ENCODE measurements around the gene ZNF724.

Gene ZNF724

DNA sequence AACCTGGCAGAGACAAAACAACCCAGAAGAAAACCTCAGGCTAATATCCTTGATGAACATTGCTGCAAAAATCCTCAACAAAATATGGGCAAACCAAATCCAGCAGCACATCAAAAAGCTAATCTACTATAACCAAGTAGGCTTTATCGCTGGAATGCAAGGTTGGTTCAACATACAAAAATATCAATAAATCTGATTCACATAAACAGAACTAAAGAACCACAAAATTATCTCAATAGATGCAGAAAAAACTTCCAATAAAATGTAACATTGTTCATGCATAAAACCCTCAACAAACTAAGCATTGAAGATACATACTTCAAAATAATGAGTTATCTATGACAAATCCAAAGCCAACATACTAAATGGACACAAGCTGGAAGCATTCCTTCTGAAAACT, 8.8 kb downstream of the ZNF724 start:
- DNase-seq (ENCODE audit: low read depth) = no peak

DNA sequence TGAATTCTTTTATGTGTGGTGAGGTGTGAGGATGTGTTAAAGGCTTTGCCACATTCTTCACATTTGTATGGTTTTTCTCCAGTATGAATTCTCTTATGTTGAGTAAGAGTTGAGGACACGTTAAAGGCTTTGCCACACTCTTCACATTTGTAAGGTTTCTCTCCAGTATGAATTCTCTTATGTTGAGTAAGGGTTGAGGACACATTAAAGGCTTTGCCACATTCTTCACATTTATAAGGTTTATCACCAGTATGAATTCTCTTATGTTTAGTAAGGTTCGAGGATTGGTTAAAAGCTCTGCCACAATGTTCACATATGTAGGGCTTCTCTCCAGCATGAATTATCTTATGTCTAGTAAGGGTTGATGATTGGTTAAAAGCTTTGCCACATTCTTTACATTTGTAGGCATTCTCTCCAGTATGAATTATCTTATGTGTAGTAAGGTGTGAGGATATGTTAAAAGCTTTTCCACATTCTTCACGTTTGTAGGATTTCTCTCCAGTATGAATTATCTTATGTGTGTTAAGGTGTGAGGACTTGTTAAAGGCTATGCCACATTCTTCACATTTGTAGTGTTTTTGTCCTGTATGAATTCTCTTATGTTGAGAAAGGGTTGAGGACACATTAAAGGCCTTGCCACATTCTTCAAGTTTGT, 27.1 kb downstream of the ZNF724 start:
- no peak for DNase-seq (ENCODE audit: low read depth)

DNA sequence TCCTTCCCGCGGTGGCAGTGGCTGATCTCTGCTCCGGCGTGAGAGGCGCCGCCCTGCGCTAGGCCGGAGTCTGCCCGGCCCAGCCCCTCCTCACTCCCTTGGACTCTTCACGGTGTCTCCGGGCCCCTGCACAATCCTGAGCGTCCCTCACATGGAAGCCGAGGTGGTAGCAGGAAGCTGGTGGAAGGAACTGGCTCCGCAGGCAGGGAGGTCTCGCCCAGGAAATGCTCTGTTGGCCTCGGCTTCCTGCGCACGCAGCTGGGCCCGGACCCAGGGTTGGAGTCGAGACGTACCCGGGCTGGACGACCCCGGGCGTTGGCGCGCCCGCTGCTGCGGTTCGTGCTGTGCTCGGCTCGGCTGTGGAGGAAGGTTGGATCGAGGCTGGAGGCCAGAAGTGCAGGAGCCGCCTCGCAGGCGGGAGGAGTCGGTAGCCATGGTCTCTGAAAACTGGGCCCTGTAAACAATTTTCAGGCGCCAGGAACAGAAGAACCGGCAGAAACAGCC, 46.3 kb downstream of the ZNF724 start:
- no peak for DNase-seq (ENCODE audit: low read depth)

DNA sequence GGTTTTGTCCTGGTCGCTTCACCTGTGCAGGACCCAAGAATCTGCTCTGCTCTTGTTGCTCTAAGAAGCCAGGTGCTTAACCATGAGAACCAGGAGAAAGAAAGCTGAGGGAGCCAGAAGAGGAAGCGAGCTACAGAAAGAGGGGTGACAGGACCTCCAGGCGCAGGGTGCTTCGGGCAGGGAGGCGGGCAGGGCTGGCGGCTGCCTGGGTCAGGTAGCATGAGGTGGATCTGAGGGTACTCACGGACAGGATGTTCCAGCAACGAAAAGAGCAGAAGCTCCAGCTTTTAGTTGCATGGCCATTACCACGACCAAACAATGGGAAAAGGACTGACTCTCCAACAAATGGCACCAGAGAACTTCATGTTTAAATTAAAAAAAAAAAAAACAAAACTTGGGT, 59.9 kb downstream of the ZNF724 start:
- DNase-seq (ENCODE audit: low read depth) = no peak

DNA sequence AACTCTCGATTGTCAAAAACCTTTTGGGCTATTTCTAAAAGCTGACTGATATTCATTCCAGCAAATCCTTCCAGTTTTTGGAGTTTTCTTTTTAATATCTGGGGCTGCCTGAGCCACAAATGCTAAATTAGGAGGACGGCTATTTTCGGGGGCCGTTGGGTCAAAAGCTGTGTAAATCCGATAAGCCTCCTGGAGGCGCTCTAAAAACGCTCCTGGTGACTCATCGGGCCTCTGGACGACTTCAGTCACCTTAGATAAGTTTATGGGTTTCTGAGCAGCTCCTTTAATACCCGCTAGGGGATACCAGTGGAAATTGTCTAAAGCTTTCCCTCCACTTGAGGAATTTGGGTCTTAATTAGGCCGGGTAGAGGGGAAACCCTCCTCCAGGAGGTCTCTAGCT, 66.9 kb downstream of the ZNF724 start:
- DNase-seq (ENCODE audit: low read depth) = no peak

All from stimulated activated CD4-positive, alpha-beta T cell treated with anti-CD3 and anti-CD28 coated beads, Interleukin-2, amount 100 ng/mL, for 4 hours (primary cell).